MCF 10A (cell line): ENCODE results near the gene ULBP2. TPM values are rescaled to one million over a fixed set of nuclear protein-coding genes. Genes with fewer than 3 reads are reported as not detected.
"Not testable (repeated sequence)": the region's sequence is repeated elsewhere in the genome, so short reads cannot be mapped to it uniquely, and the experiment has no call there.

Experiments
- BruUV-seq: library from RNA; stranded (reverse); fragments of 400-500 nt; replicated peaks from 2 replicates; lab custom pipeline; 2021; lab: Mats Ljungman, UMichigan
- CTCF ChIA-PET: fragments of 300-600 bp; sonication (Branson Sonifier 250); formaldehyde crosslinking; extraction: SDS; loops from one replicate; lab custom pipeline; 2021; ENCODE audit warnings: antibody characterized with exemption, inconsistent platforms; lab: Yijun Ruan, JAX
- POLR2A ChIA-PET: fragments of 300-600, 350-650 bp; sonication (Branson Sonifier 250); formaldehyde crosslinking; extraction: SDS; loops from one replicate; lab custom pipeline; 2020; ENCODE audit warnings: antibody characterized with exemption, inconsistent platforms; lab: Yijun Ruan, JAX
- DNase-seq: peaks from one replicate; pipeline ENCODE4 v3.0.0-alpha.2; 2018; ENCODE audit not compliant: unreplicated experiment
- H3K27ac Mint-ChIP-seq: one replicate; pipeline ENCODE4 v1.8.0; 2022; ENCODE audit warnings: mild to moderate bottlenecking, low read depth, mixed read lengths; ENCODE audit not compliant: unreplicated experiment
- H3K27me3 Mint-ChIP-seq: one replicate; pipeline ENCODE4 v1.8.0; 2022; ENCODE audit warnings: mixed read lengths; ENCODE audit not compliant: insufficient read depth, unreplicated experiment
- H3K36me3 Mint-ChIP-seq: one replicate; pipeline ENCODE4 v1.8.0; 2022; ENCODE audit warnings: mild to moderate bottlenecking, moderate library complexity, mixed read lengths; ENCODE audit not compliant: insufficient read depth, unreplicated experiment
- H3K4me1 Mint-ChIP-seq: one replicate; pipeline ENCODE4 v1.8.0; 2022; ENCODE audit warnings: mixed read lengths; ENCODE audit not compliant: insufficient read depth, unreplicated experiment
- H3K4me3 Mint-ChIP-seq: one replicate; pipeline ENCODE4 v1.8.0; 2022; ENCODE audit warnings: mild to moderate bottlenecking, moderate library complexity, mixed read lengths; ENCODE audit not compliant: unreplicated experiment
- H3K9me3 Mint-ChIP-seq: one replicate; pipeline ENCODE4 v1.8.0; 2022; ENCODE audit warnings: mixed read lengths; ENCODE audit not compliant: unreplicated experiment
- intact Hi-C: fragments of 100-400 bp; cut with micrococcal nuclease; formaldehyde crosslinking; loops from 2 replicates; pipeline ENCODE4 v1.14.1; 2022
- total RNA-seq: library from RNA; stranded (reverse); gene quantifications from 2 replicates; pipeline ENCODE4 v1.2.3, GENCODE V29; 2022
- TF ChIP-seq, protein P1 (sequence below): fragments of 200-600 bp; IDR thresholded peaks from one replicate; pipeline ENCODE4 v1.8.0; 2022; ENCODE audit warnings: antibody characterized with exemption, mild to moderate bottlenecking; ENCODE audit not compliant: unreplicated experiment

ULBP2 gene
- total RNA-seq, 1 experiment from 2014 or later, result 3.1 TPM

DNA sequence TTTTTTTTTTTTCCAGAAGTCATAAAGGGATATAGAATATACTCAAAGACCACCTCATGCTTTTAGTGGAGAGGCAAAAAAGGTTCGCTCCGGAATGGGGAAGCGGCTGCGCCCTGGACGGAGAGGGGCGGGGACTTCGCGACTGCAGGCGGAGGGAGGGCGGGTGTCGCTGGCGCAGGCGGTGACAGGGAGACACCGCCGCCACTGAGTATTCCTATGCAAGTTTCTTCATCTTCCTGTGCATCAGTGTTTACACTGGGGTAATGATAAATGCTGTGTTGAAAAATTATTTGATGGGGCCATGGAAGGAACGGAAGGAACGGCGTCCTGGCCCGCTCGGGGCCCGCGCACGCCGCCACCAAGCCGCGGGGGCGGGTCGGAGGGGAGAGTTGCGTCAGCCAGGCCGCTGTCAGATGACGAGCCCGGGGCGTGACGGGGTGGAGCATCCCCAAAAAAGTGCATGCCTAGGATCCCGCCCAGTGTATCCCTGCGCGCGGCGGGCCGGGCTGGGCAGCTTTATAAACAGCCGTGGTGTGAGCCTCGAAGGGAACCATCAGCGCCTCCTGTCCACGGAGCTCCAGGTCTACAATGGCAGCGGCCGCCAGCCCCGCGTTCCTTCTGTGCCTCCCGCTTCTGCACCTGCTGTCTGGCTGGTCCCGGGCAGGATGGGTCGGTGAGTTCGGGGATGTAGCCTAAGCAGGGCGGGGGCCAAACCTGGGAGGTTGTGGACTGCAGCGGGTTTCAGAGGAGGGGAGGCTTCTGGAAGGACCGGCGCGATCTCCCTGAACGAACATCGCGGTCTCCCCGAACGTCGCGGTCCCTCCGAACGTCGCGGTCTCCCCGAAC is 21.9 kb downstream of the ULBP2 start, which contains the start of gene ULBP1:
Gene ULBP1, plus strand, starts transcription at position 482 of the 846 bp plus-strand sequence. Its CDS starts 107 bp downstream, at position 589.
- DNase-seq, result no peak
- Mint-ChIP-seq H3K36me3 (no peaks in the 10 kb centered on the region), H3K4me3 (no peak within 1 kb of the TSS), H3K27ac (no peak within 1 kb of the TSS), H3K4me1 (no peaks in the 10 kb centered on the region), H3K27me3 (peaks cover 12% of the 10 kb centered on the region), H3K9me3 (no peaks in the 10 kb centered on the region)
- BruUV-seq, result no TSS peak
- TF ChIP-seq, protein P1, sequence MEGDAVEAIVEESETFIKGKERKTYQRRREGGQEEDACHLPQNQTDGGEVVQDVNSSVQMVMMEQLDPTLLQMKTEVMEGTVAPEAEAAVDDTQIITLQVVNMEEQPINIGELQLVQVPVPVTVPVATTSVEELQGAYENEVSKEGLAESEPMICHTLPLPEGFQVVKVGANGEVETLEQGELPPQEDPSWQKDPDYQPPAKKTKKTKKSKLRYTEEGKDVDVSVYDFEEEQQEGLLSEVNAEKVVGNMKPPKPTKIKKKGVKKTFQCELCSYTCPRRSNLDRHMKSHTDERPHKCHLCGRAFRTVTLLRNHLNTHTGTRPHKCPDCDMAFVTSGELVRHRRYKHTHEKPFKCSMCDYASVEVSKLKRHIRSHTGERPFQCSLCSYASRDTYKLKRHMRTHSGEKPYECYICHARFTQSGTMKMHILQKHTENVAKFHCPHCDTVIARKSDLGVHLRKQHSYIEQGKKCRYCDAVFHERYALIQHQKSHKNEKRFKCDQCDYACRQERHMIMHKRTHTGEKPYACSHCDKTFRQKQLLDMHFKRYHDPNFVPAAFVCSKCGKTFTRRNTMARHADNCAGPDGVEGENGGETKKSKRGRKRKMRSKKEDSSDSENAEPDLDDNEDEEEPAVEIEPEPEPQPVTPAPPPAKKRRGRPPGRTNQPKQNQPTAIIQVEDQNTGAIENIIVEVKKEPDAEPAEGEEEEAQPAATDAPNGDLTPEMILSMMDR, result no peak
- CTCF ChIA-PET, result interaction anchor here (0.6 kb wide), 1 partner anchor 119 kb away, joined by 3 read pairs; no protein-coding TSS in a partner anchor
- intact Hi-C loops, result no loop called here
- POLR2A ChIA-PET, result no interaction called here

DNA sequence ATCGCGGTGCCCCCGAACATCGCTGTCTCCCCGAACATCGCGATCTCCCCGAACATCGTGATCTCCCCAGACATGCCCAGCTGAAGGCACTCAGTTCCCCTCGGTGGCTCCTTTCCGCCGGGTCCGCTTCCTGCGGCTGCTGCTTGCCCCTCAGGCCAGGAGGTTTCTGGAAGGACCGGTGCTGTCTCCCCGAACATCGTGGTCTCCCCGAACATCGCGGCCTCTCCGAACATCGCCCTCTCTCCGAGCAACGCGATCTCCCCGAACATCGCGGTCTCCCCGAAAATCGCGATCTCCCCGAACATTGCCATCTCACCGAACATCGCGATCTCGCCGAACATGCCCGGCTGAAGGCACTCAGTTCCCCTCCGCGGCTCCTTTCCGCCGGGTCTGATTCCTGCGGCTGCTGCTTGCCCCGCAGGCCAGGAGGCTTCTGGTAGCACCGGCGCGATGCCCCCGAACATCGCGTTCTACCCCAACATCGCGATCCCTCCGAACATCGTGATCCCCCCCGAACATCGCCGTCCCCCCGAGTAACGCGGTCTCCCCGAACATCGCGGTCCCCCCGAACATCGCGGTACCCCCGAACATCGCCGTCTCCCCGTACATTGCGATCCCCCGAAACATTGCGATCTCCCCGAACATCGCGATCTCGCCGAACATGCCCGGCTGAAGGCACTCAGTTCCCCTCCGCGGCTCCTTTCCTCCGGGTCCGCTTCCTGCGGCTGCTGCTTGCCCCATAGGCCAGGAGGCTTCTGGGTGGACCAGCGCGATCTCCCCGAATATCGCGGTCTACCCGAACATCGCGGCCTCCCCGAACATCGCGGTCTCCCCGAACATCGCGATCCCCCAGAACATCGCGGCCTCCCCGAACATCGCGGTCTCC is 22.7 kb downstream of the ULBP2 start:
- POLR2A ChIA-PET, result no interaction called here
- H3K27ac Mint-ChIP-seq, result no peak overlapping the region
- no peak for DNase-seq
- H3K27me3 Mint-ChIP-seq, result peaks cover 3% of the 10 kb centered on the region
- intact Hi-C loops, result no loop called here
- TF ChIP-seq, protein P1, result no peak
- CTCF ChIA-PET, result interaction anchor here (0.6 kb wide), 1 partner anchor 120 kb away, joined by 3 read pairs; no protein-coding TSS in a partner anchor
- BruUV-seq, result no TSS peak
- no peaks in the 10 kb centered on the region for H3K9me3 Mint-ChIP-seq
- no peak overlapping the region for H3K4me3 Mint-ChIP-seq
- no peaks in the 10 kb centered on the region for H3K36me3 Mint-ChIP-seq
- no peaks in the 10 kb centered on the region for H3K4me1 Mint-ChIP-seq

DNA sequence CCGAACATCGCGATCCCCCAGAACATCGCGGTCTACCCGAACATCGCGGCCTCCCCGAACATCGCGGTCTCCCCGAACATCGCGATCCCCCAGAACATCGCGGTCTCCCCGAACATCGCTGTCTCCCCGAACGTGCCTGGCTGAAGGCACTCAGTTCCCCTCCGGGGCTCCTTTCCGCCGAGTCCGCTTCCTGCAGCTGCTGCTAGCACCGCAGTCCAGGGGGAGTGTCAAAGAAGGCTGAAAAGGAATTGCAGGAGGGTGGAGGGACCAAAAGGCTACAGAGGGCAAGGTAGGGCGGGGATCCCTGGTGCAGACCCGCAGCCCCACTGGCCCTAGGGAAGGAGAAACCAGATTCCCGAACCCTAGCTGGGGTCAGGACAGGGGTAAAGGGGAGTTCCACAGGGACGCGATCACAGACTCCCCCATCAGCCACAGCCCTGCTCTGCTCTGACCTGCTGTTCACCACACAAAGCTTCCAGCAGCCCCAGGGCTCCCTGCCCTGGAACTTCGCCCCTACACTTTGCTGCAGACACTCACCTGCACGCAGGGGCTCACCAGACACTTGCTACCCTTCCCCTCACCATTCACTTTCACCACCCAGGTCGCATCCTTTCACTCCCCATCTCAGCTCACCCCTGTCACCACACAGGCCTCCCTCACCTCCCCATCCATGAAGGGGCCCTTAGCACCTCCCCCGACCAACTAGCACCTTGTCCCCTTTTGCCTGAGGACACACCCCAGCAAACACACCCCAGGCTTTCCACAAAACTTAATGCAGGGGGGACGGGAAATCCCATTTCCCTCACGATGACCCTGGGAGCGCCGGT is 23.6 kb downstream of the ULBP2 start:
- DNase-seq, result no peak
- no peaks in the 10 kb centered on the region for H3K9me3 Mint-ChIP-seq
- intact Hi-C loops, result no loop called here
- TF ChIP-seq, protein P1, result no peak
- no peak overlapping the region for H3K4me3 Mint-ChIP-seq
- no peaks in the 10 kb centered on the region for H3K4me1 Mint-ChIP-seq
- no peak overlapping the region for H3K27ac Mint-ChIP-seq
- no TSS peak for BruUV-seq
- CTCF ChIA-PET, result no interaction called here
- POLR2A ChIA-PET, result no interaction called here
- H3K27me3 Mint-ChIP-seq, result peaks cover 7% of the 10 kb centered on the region
- H3K36me3 Mint-ChIP-seq, result no peaks in the 10 kb centered on the region

DNA sequence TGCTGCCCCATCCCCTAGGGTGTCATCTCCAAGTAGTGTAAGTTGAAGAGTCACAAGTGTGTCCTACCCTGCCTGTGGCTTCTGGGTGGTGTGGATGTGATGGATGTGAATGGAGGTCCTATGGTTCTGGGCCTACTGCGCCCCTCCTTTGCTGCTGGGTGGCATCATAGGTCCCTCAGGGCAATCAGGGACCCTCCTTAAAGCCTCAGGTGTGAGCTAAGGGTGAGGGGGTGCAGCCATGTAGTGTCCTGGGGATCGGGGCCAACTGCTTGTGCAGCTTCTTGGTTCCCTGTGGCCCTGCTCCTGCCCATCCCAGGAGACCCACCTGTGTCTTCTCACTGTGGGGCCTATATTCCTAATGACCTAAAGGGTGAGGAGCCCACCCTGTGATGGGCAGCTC is 24.5 kb downstream of the ULBP2 start:
- H3K27me3 Mint-ChIP-seq, result peaks cover 13% of the 10 kb centered on the region
- intact Hi-C loops, H3K36me3 Mint-ChIP-seq, DNase-seq, POLR2A ChIA-PET, CTCF ChIA-PET, BruUV-seq, H3K9me3 Mint-ChIP-seq, H3K27ac Mint-ChIP-seq, H3K4me1 Mint-ChIP-seq, H3K4me3 Mint-ChIP-seq: not testable (repeated sequence)
